Urinary bladder (tissue), 4 donors: ENCODE measurements around the gene SHF. TPM values are rescaled to one million over a fixed set of nuclear protein-coding genes. Genes with fewer than 3 reads are reported as not detected.
"Not testable (repeated sequence)": the region's sequence is repeated elsewhere in the genome, so short reads cannot be mapped to it uniquely, and the experiment has no call there.

Experiments used
- DNase-seq: peaks from one replicate; pipeline ENCODE4 v3.0.0-alpha.2; 2015; ENCODE audit errors: extremely low spot score
- H3K27ac ChIP-seq: one replicate; pipeline ENCODE4 v1.5.1; 2013; ENCODE audit warnings: low read depth, mild to moderate bottlenecking, moderate library complexity
- H3K36me3 ChIP-seq: one replicate; pipeline ENCODE4 v1.6.1; 2013; ENCODE audit warnings: mild to moderate bottlenecking, moderate library complexity; ENCODE audit not compliant: insufficient read depth
- H3K4me1 ChIP-seq: one replicate; pipeline ENCODE4 v1.6.1; 2013; ENCODE audit warnings: mild to moderate bottlenecking, moderate library complexity; ENCODE audit not compliant: insufficient read depth
- H3K4me3 ChIP-seq: one replicate; pipeline ENCODE4 v1.5.1; 2013; ENCODE audit warnings: low read depth, low read length
- WGBS: extraction: QIAGEN DNeasy Blood & Tissue Kit; methylation state at CpG from one replicate; pipeline ENCODE4 v1.1.7; 2013; 5-methylcytosine and 5-hydroxymethylcytosine counted together
- polyA plus RNA-seq: library from polyadenylated mRNA; stranded (reverse); fragments of 200-250 nt; gene quantifications from one replicate; pipeline ENCODE4 v1.2.3, GENCODE V29; 2013
- total RNA-seq: library from RNA; depleted of rRNA; stranded (reverse); fragments of >200 nt; gene quantifications from one replicate; pipeline ENCODE4 v1.2.3, GENCODE V29; 2014
- donor health status: healthy with polysubstance abuse.
- donor health status: healthy.

The SHF gene
- total and polyA plus RNA-seq, 2 donors = 11.4 to 13.4 TPM

GRCh38 chr15:45140557-45141250, 47.1 kb downstream of the SHF start:
- Histone ChIP-seq H3K27ac (no peak overlapping the region), H3K4me3 (no peak overlapping the region), H3K4me1 (no peaks in the 10 kb centered on the region), H3K36me3 (no peaks in the 10 kb centered on the region)
- WGBS = 97% methylated on average over 10 of the region's 10 CpGs
- DNase-seq = no peak

DNA sequence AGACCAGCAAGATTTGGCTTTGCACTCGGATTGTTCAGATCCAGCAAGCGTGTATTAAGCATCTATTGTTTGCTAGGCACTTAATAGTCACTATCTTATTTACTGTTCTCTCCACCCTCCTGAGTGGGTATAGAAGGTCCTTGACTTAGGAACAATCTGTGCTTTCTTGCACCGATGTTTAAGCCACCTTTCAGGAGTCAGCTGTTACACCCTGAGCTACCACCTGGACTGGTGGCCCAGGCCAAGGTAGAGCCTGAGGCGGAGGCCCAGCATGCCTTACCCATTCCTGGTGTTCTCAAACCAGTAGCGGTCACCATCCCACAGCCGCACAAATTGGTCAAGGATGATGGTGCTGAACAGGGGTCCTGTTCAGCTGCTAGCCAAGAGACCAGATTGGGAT, 48.0 kb downstream of the SHF start:
- Histone ChIP-seq H3K27ac (no peak overlapping the region), H3K4me3 (no peak overlapping the region), H3K36me3 (no peaks in the 10 kb centered on the region), H3K4me1 (no peaks in the 10 kb centered on the region)
- 86% methylated on average over 6 of the region's 6 CpGs for WGBS
- no peak for DNase-seq

DNA sequence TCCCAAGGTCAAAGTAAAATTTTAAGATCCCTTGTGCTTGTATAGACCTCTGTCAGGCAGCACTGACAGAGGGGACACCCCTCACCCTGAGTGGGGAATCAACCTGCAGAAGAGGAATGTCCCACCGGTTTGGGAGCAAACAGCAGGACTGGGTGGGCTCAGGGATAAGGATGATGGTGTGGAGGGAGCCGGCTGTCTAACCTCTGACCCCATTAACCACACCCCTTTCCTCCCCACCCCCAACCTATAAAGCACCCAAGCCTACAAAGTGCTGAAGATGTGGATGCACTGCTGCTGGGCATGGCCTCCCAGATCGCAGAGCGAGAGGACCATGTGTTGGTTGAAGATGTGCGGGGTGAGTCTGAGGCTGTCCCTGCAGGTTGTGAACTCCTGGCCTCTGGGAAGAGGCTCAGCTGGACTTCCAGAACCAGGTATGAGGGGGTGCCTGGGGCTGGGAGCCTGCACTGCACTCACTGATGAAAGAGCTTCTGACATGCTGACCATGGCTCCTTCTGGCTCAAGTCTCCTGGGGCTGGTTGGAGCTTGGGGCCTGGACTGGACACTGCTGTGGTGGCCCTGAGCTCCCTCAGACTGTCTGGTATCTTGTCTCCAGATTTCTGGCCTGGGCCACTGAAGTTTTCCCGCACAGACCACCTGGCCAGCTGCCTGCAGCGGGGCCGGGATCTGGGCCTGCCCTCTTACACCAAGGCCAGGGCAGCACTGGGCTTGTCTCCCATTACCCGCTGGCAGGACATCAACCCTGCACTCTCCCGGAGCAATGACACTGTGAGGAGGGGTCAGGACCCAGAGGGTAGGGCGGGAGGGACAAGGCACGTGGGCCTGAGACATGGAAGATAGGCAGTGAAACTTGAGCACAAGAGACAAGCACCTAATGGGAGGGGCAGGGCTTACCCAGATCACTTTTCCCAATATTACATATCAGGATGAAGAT, 48.7 kb downstream of the SHF start:
- Histone ChIP-seq H3K27ac (no peak overlapping the region), H3K4me1 (no peaks in the 10 kb centered on the region), H3K4me3 (no peak overlapping the region), H3K36me3 (no peaks in the 10 kb centered on the region)
- DNase-seq = no peak
- WGBS = 69% methylated on average over 12 of the region's 12 CpGs

DNA sequence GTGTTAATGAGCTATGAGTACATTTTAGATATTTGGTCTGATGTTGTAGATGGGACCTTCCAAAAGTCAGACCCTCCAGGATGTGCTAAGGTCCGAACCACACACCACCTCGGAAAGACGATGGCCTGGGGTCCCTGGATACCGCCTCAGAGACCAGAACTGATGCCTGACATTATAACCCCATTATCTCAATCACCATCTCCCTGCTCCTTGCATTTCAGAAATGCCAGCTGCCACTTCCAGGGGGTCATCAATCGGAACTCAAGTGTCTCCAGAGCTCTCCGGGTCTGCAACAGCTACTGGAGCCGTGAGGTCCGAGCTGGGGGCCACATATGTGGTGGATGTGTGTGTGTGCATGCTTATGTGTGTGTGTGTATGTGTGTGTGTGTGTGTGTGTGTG, 50.1 kb downstream of the SHF start:
- no peaks in the 10 kb centered on the region for H3K4me1 ChIP-seq
- no peak for DNase-seq
- no peak overlapping the region for H3K27ac ChIP-seq
- 75% methylated on average over 8 of the region's 8 CpGs for WGBS
- H3K4me3 ChIP-seq = no peak overlapping the region
- no peaks in the 10 kb centered on the region for H3K36me3 ChIP-seq

DNA sequence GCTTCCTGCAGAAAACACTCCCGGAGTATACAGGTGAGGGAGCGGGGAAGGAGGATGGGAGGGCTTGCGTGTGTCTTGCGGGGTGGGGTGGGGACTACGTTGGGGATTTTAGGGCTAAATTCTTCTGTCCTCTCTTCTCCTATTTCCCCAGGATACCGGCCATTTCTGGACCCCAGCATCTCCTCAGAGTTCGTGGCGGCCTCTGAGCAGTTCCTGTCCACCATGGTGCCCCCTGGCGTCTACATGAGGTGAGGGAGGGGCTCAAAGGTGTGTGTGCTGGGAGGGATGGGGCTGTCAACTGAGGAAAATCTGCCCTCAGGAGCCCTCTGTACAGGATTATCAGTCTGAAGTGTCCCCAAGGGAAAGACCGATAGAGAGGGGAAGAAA, 51.4 kb downstream of the SHF start:
- no peak overlapping the region for H3K4me3 ChIP-seq
- H3K4me1 ChIP-seq = no peaks in the 10 kb centered on the region
- H3K27ac ChIP-seq = no peak overlapping the region
- DNase-seq = no peak
- H3K36me3 ChIP-seq = no peaks in the 10 kb centered on the region
- 21% methylated on average over 10 of the region's 10 CpGs for WGBS

DNA sequence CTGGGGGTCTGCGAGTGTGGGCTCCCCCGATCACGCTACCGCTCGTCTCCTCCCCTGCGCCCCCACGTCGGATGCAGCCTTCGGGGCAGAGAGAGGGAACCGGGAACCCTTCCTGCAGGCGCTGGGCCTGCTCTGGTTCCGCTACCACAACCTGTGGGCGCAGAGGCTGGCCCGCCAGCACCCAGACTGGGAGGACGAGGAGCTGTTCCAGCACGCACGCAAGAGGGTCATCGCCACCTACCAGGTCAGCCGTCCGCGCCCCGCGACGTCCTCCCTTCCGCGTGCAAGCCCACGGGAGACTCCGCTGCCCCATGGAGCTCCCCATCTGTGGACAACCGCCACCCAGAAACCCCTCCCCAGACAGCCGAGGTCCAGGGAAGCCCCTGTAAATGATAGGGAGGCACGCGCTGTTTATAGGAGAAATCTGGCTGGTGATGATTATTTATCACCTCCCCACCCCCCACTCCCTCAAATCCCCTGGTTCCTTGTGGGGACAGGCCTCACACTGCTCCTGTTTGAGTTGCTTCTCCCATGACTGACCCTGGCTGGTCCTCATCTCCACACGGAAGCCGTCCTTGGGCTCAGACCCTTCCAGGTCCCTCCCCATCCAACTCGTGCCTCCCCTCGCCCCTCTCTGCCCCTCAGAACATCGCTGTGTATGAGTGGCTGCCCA, 51.9 kb downstream of the SHF start:
- WGBS = 20% methylated on average over 9 of the region's 37 CpGs
- DNase-seq = not testable (repeated sequence)

GRCh38 chr15:45134682-45135604, 52.8 kb downstream of the SHF start:
- Histone ChIP-seq H3K4me1 (no peaks in the 10 kb centered on the region), H3K36me3 (no peaks in the 10 kb centered on the region), H3K4me3 (no peak overlapping the region), H3K27ac (no peak overlapping the region)
- 14% methylated on average over 57 of the region's 57 CpGs for WGBS
- no peak for DNase-seq

More for the DNA sequence above, 51.9 kb downstream of the SHF start:
- H3K4me1 ChIP-seq, H3K36me3 ChIP-seq, H3K27ac ChIP-seq, H3K4me3 ChIP-seq: not testable (repeated sequence)

DNA sequence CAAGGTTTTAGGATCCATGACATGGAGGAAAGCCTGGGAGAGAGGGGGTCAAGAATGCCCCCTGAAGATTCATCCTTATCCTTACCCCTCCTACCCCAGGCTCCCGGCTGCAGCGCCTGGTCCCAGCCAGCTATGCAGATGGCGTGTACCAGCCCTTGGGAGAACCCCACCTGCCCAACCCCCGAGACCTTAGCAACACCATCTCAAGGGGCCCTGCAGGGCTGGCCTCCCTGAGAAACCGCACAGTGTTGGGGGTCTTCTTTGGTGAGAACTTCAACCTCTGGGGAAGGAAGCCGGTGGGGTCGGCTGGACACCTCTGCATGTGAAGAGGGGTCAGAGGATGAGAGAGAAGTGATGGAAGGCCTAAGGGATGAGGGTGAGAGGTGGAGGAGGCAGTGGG, 53.7 kb downstream of the SHF start:
- no peak overlapping the region for H3K4me3 ChIP-seq
- no peak for DNase-seq
- WGBS = 94% methylated on average over 7 of the region's 7 CpGs
- H3K4me1 ChIP-seq = no peaks in the 10 kb centered on the region
- H3K27ac ChIP-seq = no peak overlapping the region
- H3K36me3 ChIP-seq = no peaks in the 10 kb centered on the region

GRCh38 chr15:45133561-45133920, 54.2 kb downstream of the SHF start:
- Histone ChIP-seq H3K27ac (no peak overlapping the region), H3K4me1 (no peaks in the 10 kb centered on the region), H3K36me3 (no peaks in the 10 kb centered on the region), H3K4me3 (no peak overlapping the region)
- no peak for DNase-seq
- WGBS = 68% methylated on average over 5 of the region's 5 CpGs

DNA sequence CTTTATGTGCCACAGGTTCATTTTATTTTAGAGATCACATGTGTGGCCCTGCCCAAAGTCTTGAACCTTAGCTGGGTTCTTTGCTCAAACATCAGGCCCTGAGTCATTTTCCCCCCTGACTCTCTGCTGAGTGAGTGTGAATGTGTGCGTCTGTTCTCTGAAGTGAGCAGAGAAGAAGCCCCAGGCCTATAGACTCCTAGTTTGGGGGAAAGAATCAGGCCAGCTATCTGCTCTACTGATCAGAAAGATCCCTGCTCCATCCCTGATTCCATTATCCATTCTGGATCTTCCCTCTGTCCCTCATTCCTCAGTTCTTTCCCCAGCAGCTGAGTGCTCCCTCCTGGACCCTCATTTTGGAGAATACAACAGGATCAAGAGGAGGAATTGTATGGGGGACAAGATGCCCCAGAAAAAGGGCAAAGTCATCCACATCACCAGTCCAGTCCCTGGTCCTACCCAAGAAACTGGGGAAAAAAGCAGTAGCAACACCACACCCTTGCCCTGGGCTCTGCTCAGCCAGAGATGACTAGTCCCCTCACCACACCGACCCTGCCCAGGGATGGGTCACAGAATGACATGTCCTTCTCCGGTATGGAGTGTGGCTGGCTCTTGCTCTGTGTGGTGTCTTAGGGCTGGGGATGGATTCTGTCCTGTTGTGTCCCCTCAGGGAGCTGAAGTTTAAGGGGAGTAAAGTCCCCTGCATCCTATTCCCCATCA, 54.8 kb downstream of the SHF start:
- Histone ChIP-seq H3K4me1 (no peaks in the 10 kb centered on the region), H3K27ac (no peak overlapping the region), H3K36me3 (no peaks in the 10 kb centered on the region), H3K4me3 (no peak overlapping the region)
- WGBS = 69% methylated on average over 3 of the region's 3 CpGs
- no peak for DNase-seq

- Histone ChIP-seq H3K4me1 (no peaks in the 10 kb centered on the region), H3K27ac (no peak overlapping the region), H3K36me3 (no peaks in the 10 kb centered on the region), H3K4me3 (no peak overlapping the region)
- DNase-seq = no peak
- WGBS = 92% methylated on average over 3 of the region's 3 CpGs
Observed at GRCh38 chr15:45131510-45131909, 56.3 kb downstream of the SHF start.

DNA sequence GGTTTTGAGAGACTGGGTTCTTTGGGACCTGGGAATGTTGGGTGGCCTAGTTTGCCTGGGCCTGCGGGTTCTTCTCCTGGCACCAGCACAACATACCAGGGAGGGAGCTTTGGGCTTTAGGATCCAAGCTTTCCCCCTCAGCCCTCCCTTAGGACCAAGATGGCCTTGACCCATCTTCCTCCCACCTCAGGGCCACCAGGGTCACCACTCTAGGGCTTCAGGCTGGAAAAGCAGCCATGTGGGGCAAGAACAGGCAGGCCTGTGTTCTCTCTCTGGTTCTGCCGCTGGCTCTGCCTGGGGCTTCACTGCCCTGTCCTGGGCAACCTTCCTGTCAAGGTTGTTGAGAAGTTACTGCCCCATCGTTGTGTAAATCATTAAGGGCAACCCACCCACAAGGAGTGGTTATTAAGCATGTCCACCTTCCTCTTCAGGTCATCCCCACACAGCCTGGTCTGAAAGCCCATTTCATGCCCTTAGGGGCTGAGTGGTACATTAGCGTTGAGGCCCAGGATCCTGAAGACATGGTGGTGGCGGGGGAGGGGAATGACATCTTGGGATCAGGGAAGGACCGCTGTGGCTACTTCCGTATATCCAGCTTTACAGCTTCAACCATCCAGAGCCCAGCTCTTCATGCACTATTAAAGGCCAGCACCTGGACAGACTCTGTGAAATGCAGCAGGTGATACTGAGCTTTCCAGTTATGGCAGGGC, 57.3 kb downstream of the SHF start:
- 87% methylated on average over 7 of the region's 7 CpGs for WGBS
- Histone ChIP-seq H3K4me1 (no peaks in the 10 kb centered on the region), H3K4me3 (peak overlapping the region; percentile 25), H3K36me3 (no peaks in the 10 kb centered on the region), H3K27ac (no peak overlapping the region)
- DNase-seq = no peak
